Hematopoietic multipotent progenitor cell treated with erythropoietin and hydrocortisone succinate and interleukin-3 and kit ligand, for 8 days (in vitro differentiated cells): ENCODE measurements around the gene WBP2NL.

ENCODE experiments used
- DNase-seq: peaks from one replicate; pipeline ENCODE4 v3.0.0-alpha.2; 2015

WBP2NL gene

GRCh38 chr22:42074132-42074811 is 75.7 kb downstream of the WBP2NL start, which contains the start of gene PHETA2:
TSS of gene PHETA2 (plus strand) at chr22:42074248. CDS start at chr22:42077294, 3,046 bp downstream.
- peak; percentile 49 for DNase-seq

GRCh38 chr22:42074846-42075676 is 76.5 kb downstream of the WBP2NL start:
- no peak for DNase-seq

- DNase-seq: no peak
These were observed 78.3 kb downstream of the WBP2NL start for GRCh38 chr22:42076764-42077485.

- DNase-seq: no peak
These were observed 79.0 kb downstream of the WBP2NL start for GRCh38 chr22:42077486-42078125.
